Adipose tissue (tissue), 3 donors: ENCODE results near the gene NMNAT1. TPM values are rescaled to one million over a fixed set of nuclear protein-coding genes. Genes with fewer than 3 reads are reported as not detected.

ENCODE experiments used
- polyA plus RNA-seq, 3 donors: library from polyadenylated mRNA; stranded (reverse); fragments of 200-250 nt; gene quantifications; one replicate each; pipeline ENCODE4 v1.2.3, GENCODE V29; 2013
- donor health status: healthy with polysubstance abuse.
- donor health status: Bipolar disorder and iron deficiency.
- donor health status: healthy.

Gene NMNAT1
- polyA plus RNA-seq, 3 donors = 4.2 to 4.9 (median 4.9) TPM

Other genes starting within 250 kb of the NMNAT1 start
- 10 to 100 TPM; 23.2 to 28.8 (median 28.8) TPM for gene CLSTN1, start 119.5 kb upstream of the NMNAT1 start, polyA plus RNA-seq
- gene CTNNBIP1, start 33.2 kb upstream of the NMNAT1 start, polyA plus RNA-seq = 10 to 100 TPM; 18.1 to 22.6 (median 18.6) TPM
- 10 to 100 TPM in 2 of 3 donors, 1 to 10 TPM in 1; 9.3 to 31.8 (median 14.1) TPM for gene LZIC, start 84 bp upstream of the NMNAT1 start, polyA plus RNA-seq
- 100 to 1,000 TPM in 2 of 3 donors, 10 to 100 TPM in 1; 14.7 to 162 (median 139) TPM for gene RBP7, start 53.8 kb downstream of the NMNAT1 start, polyA plus RNA-seq
- gene UBE4B, start 89.5 kb downstream of the NMNAT1 start, polyA plus RNA-seq = 10 to 100 TPM; 21.0 to 27.9 (median 27.3) TPM